ENCODE measurements around the gene PRUNE2. TPM values are rescaled to one million over a fixed set of nuclear protein-coding genes. Genes with fewer than 3 reads are reported as not detected.

PRUNE2 gene
- total and polyA plus RNA-seq, 9 of the 15 experiments (the other 6 are each of a cell fraction or from before 2014, with no cell fraction given): 0.05 to 0.45 (median 0.18) TPM; not detected in 1

GRCh38 chr9:76733096-76733495 lies 172.8 kb downstream of the PRUNE2 start (continued):
- no peak for TF ChIP-seq MBD2 (IDR thresholded peaks at IDR 0.05; ENCODE audit: borderline replicate concordance, low read depth)
- no peak for TF ChIP-seq TFE3 (CRISPR knock-in tag; IDR thresholded peaks at IDR 0.05)
- TF ChIP-seq ELF1 (tag; IDR thresholded peaks at IDR 0.05): no peak
- TF ChIP-seq, protein P1, sequence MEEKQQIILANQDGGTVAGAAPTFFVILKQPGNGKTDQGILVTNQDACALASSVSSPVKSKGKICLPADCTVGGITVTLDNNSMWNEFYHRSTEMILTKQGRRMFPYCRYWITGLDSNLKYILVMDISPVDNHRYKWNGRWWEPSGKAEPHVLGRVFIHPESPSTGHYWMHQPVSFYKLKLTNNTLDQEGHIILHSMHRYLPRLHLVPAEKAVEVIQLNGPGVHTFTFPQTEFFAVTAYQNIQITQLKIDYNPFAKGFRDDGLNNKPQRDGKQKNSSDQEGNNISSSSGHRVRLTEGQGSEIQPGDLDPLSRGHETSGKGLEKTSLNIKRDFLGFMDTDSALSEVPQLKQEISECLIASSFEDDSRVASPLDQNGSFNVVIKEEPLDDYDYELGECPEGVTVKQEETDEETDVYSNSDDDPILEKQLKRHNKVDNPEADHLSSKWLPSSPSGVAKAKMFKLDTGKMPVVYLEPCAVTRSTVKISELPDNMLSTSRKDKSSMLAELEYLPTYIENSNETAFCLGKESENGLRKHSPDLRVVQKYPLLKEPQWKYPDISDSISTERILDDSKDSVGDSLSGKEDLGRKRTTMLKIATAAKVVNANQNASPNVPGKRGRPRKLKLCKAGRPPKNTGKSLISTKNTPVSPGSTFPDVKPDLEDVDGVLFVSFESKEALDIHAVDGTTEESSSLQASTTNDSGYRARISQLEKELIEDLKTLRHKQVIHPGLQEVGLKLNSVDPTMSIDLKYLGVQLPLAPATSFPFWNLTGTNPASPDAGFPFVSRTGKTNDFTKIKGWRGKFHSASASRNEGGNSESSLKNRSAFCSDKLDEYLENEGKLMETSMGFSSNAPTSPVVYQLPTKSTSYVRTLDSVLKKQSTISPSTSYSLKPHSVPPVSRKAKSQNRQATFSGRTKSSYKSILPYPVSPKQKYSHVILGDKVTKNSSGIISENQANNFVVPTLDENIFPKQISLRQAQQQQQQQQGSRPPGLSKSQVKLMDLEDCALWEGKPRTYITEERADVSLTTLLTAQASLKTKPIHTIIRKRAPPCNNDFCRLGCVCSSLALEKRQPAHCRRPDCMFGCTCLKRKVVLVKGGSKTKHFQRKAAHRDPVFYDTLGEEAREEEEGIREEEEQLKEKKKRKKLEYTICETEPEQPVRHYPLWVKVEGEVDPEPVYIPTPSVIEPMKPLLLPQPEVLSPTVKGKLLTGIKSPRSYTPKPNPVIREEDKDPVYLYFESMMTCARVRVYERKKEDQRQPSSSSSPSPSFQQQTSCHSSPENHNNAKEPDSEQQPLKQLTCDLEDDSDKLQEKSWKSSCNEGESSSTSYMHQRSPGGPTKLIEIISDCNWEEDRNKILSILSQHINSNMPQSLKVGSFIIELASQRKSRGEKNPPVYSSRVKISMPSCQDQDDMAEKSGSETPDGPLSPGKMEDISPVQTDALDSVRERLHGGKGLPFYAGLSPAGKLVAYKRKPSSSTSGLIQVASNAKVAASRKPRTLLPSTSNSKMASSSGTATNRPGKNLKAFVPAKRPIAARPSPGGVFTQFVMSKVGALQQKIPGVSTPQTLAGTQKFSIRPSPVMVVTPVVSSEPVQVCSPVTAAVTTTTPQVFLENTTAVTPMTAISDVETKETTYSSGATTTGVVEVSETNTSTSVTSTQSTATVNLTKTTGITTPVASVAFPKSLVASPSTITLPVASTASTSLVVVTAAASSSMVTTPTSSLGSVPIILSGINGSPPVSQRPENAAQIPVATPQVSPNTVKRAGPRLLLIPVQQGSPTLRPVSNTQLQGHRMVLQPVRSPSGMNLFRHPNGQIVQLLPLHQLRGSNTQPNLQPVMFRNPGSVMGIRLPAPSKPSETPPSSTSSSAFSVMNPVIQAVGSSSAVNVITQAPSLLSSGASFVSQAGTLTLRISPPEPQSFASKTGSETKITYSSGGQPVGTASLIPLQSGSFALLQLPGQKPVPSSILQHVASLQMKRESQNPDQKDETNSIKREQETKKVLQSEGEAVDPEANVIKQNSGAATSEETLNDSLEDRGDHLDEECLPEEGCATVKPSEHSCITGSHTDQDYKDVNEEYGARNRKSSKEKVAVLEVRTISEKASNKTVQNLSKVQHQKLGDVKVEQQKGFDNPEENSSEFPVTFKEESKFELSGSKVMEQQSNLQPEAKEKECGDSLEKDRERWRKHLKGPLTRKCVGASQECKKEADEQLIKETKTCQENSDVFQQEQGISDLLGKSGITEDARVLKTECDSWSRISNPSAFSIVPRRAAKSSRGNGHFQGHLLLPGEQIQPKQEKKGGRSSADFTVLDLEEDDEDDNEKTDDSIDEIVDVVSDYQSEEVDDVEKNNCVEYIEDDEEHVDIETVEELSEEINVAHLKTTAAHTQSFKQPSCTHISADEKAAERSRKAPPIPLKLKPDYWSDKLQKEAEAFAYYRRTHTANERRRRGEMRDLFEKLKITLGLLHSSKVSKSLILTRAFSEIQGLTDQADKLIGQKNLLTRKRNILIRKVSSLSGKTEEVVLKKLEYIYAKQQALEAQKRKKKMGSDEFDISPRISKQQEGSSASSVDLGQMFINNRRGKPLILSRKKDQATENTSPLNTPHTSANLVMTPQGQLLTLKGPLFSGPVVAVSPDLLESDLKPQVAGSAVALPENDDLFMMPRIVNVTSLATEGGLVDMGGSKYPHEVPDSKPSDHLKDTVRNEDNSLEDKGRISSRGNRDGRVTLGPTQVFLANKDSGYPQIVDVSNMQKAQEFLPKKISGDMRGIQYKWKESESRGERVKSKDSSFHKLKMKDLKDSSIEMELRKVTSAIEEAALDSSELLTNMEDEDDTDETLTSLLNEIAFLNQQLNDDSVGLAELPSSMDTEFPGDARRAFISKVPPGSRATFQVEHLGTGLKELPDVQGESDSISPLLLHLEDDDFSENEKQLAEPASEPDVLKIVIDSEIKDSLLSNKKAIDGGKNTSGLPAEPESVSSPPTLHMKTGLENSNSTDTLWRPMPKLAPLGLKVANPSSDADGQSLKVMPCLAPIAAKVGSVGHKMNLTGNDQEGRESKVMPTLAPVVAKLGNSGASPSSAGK (IDR thresholded peaks at IDR 0.05): no peak
- TF ChIP-seq RBBP5 (IDR thresholded peaks at IDR 0.05; ENCODE audit: borderline replicate concordance, insufficient read depth, low read length, poor library complexity, severe bottlenecking): no peak
- TF ChIP-seq MIER1 (IDR thresholded peaks at IDR 0.05; ENCODE audit: low read depth): no peak
- TF ChIP-seq, protein P2, sequence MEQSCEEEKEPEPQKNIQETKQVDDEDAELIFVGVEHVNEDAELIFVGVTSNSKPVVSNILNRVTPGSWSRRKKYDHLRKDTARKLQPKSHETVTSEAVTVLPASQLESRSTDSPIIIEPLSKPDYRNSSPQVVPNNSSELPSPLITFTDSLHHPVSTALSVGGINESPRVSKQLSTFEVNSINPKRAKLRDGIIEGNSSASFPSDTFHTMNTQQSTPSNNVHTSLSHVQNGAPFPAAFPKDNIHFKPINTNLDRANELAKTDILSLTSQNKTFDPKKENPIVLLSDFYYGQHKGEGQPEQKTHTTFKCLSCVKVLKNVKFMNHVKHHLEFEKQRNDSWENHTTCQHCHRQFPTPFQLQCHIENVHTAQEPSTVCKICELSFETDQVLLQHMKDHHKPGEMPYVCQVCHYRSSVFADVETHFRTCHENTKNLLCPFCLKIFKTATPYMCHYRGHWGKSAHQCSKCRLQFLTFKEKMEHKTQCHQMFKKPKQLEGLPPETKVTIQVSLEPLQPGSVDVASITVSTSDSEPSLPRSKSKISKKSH (CRISPR knock-in tag; IDR thresholded peaks at IDR 0.05): no peak
- no peak for TF ChIP-seq HOXB6 (CRISPR knock-in tag; IDR thresholded peaks at IDR 0.05; ENCODE audit: borderline replicate concordance)
- no peak for TF ChIP-seq ETV6 (IDR thresholded peaks at IDR 0.05; ENCODE audit: borderline replicate concordance in 1 of 2, low read depth in 2 of 2, low read length in 1 of 2)
- no peak for TF ChIP-seq ETV6 (CRISPR knock-in tag; IDR thresholded peaks at IDR 0.05; ENCODE audit: borderline replicate concordance)
- TF ChIP-seq SRSF9 (IDR thresholded peaks at IDR 0.05; ENCODE audit: borderline replicate concordance, low read depth, low read length): no peak
- no peak for TF ChIP-seq POU5F1 (IDR thresholded peaks at IDR 0.05; ENCODE audit: borderline replicate concordance, low read depth, low read length, partially characterized antibody)

Data from K562 (cell line).